K562 (cell line): ENCODE measurements around the gene NOL12. TPM values are rescaled to one million over a fixed set of nuclear protein-coding genes. Genes with fewer than 3 reads are reported as not detected.

ENCODE experiments used
- ATAC-seq: fragments of 200-7000 bp; cut with Tn5 transposase; 3 replicates; pipeline ENCODE4 v1.9.1; 2020; ENCODE audit warnings: moderate library complexity
- BruUV-seq: library from RNA; stranded (reverse); fragments of 400-500 nt; replicated peaks from 2 replicates; lab custom pipeline; 2021; lab: Mats Ljungman, UMichigan
- CTCF ChIA-PET: fragments of 300-600 bp; formaldehyde crosslinking; extraction: SDS; loops from one replicate; lab custom pipeline; 2021; ENCODE audit warnings: low intra/inter-chr PET ratio; lab: Yijun Ruan, JAX
- POLR2A ChIA-PET: fragments of 300-600, 350-650 bp; sonication (Branson Sonifier 250); formaldehyde crosslinking; extraction: SDS; loops from one replicate; lab custom pipeline; 2021; ENCODE audit warnings: antibody characterized with exemption, inconsistent platforms; lab: Yijun Ruan, JAX
- DNase-seq, 4 experiments: peaks; one replicate each; pipeline versions ENCODE4 v3.0.0 to v3.0.0-alpha.2; 2011 to 2018; ENCODE audit warnings: low spot score in 3 of 4, mixed read lengths in 3 of 4; ENCODE audit errors: extremely low read depth in 1 of 4
- FAIRE-seq: peaks from 2 replicates; lab custom pipeline; 2011; peaks lifted over from hg19 to GRCh38; lab: Jason Lieb, UNC
- H2AFZ ChIP-seq: 2 replicates; pipeline ENCODE4 v1.6.0; 2011; ENCODE audit warnings: low read depth, low read length, control low read depth, inconsistent platforms
- H3K27ac ChIP-seq: fragments of 200-600 bp; 3 replicates; pipeline ENCODE4 v1.8.0; 2011; ENCODE audit warnings: low read depth, mild to moderate bottlenecking, control low read depth, inconsistent platforms, low read length, moderate library complexity, mixed read lengths; ENCODE audit errors: extremely low read depth
- H3K27me3 ChIP-seq, 2 experiments: fragments of 300-600 bp in 1 of 2; 2 replicates in 1 of 2; 3 replicates in 1 of 2; pipeline versions ENCODE4 v1.6.0 to v1.8.0; 2011; ENCODE audit warnings: inconsistent platforms in 2 of 2, low read length in 2 of 2, mild to moderate bottlenecking in 1 of 2, mixed read lengths in 1 of 2, moderate library complexity in 1 of 2; ENCODE audit not compliant: control insufficient read depth in 2 of 2, insufficient read depth in 2 of 2
- H3K36me3 ChIP-seq: fragments of 300-600 bp; 3 replicates; pipeline ENCODE4 v1.8.0; 2011; ENCODE audit warnings: mild to moderate bottlenecking, low read length, inconsistent platforms; ENCODE audit not compliant: control insufficient read depth, insufficient read depth
- H3K4me1 ChIP-seq, 2 experiments: fragments of 200-600 bp in 1 of 2; replicated peaks in 1 of 2; 2 replicates in 1 of 2; 3 replicates in 1 of 2; pipeline versions ENCODE4 v1.5.1 to v1.8.0; 2011; ENCODE audit warnings: inconsistent platforms in 2 of 2, low read length in 2 of 2, mild to moderate bottlenecking in 1 of 2, mixed read lengths in 1 of 2, moderate library complexity in 1 of 2; ENCODE audit not compliant: control insufficient read depth in 2 of 2, insufficient read depth in 2 of 2
- H3K4me2 ChIP-seq: 2 replicates; pipeline ENCODE4 v1.6.1; 2011; ENCODE audit warnings: low read length, control low read depth, inconsistent platforms, mixed read lengths; ENCODE audit not compliant: insufficient read depth
- H3K4me3 ChIP-seq: fragments of 200-600 bp; sonication (generic), shearing (Covaris generic); 2 replicates; pipeline ENCODE4 v1.5.1; 2016; ENCODE audit warnings: control low read depth, inconsistent platforms
- H3K79me2 ChIP-seq: fragments of 200-600 bp; 3 replicates; pipeline ENCODE4 v1.8.0; 2011; ENCODE audit warnings: low read length, inconsistent platforms; ENCODE audit not compliant: control insufficient read depth, insufficient read depth
- H3K9ac ChIP-seq, 2 experiments: 2 replicates each; pipeline versions ENCODE4 v1.6.0 to v1.6.1; 2011; ENCODE audit warnings: low read depth in 2 of 2, low read length in 2 of 2, control low read depth in 1 of 2, inconsistent platforms in 1 of 2, mild to moderate bottlenecking in 1 of 2, mixed read lengths in 1 of 2; ENCODE audit not compliant: insufficient read depth in 1 of 2
- H3K9me1 ChIP-seq: one replicate; pipeline ENCODE4 v1.6.0; 2011; ENCODE audit warnings: inconsistent platforms, mild to moderate bottlenecking, low read length, moderate library complexity; ENCODE audit not compliant: control insufficient read depth, insufficient read depth
- H3K9me3 ChIP-seq: replicated peaks from 2 replicates; pipeline ENCODE4 v1.5.1; 2011; ENCODE audit warnings: low read depth, low read length, inconsistent platforms; ENCODE audit not compliant: control insufficient read depth, insufficient read depth
- H4K20me1 ChIP-seq: replicated peaks from 2 replicates; pipeline ENCODE4 v1.6.1; 2011; ENCODE audit warnings: low read length, inconsistent platforms, mixed read lengths; ENCODE audit not compliant: control insufficient read depth, insufficient read depth
- CBX5 ChIP-seq: IDR thresholded peaks from 2 replicates; pipeline ENCODE4 v1.6.1; 2014; ENCODE audit warnings: low read depth, borderline replicate concordance
- DEAF1 ChIP-seq: fragments of 450-650 bp; formaldehyde crosslinking; IDR thresholded peaks from 2 replicates; pipeline ENCODE4 v1.4.0; 2020; ENCODE audit warnings: mild to moderate bottlenecking, moderate library complexity
- HBP1 ChIP-seq: fragments of 450-650 bp; formaldehyde crosslinking; IDR thresholded peaks from 2 replicates; pipeline ENCODE4 v1.4.0; 2022; ENCODE audit warnings: missing genetic modification characterization
- HMGXB4 ChIP-seq: sonication (generic); formaldehyde crosslinking; IDR thresholded peaks from 2 replicates; pipeline ENCODE4 v1.8.1; 2023; ENCODE audit warnings: mild to moderate bottlenecking, missing genetic modification reagents
- PATZ1 ChIP-seq: fragments of 250-450 bp; sonication (Bioruptor Pico); IDR thresholded peaks from 2 replicates; pipeline ENCODE4 v1.5.0; 2020; ENCODE audit warnings: mild to moderate bottlenecking, borderline replicate concordance
- PREB ChIP-seq: sonication (generic); formaldehyde crosslinking; IDR thresholded peaks from 2 replicates; pipeline ENCODE4 v1.8.1; 2023; ENCODE audit warnings: mild to moderate bottlenecking, missing genetic modification reagents
- RAD21 ChIP-seq, 2 experiments: fragments of 250-450 bp in 1 of 2; fragments of 450-650 bp in 1 of 2; sonication (Bioruptor Pico) in 1 of 2; formaldehyde crosslinking in 1 of 2; IDR thresholded peaks in 1 of 2; conservative IDR thresholded peaks in 1 of 2; 2 replicates each; pipeline versions ENCODE4 v1.4.0 to v1.8.0; 2020 to 2022; ENCODE audit warnings: mild to moderate bottlenecking in 2 of 2, moderate library complexity in 1 of 2
- SNAPC5 ChIP-seq: fragments of 250-450 bp; sonication (Bioruptor Pico); IDR thresholded peaks from 2 replicates; pipeline ENCODE4 v1.8.0; 2021; ENCODE audit warnings: moderate library complexity, mild to moderate bottlenecking, inconsistent platforms
- ZBTB1 ChIP-seq: sonication (generic); formaldehyde crosslinking; IDR thresholded peaks from 2 replicates; pipeline ENCODE4 v1.8.1; 2023; ENCODE audit warnings: missing genetic modification reagents, low read depth, mild to moderate bottlenecking, borderline replicate concordance
- ZBTB26 ChIP-seq: fragments of 450-650 bp; formaldehyde crosslinking; IDR thresholded peaks from 2 replicates; pipeline ENCODE4 v1.4.0; 2022; ENCODE audit warnings: missing genetic modification characterization
- WGBS: fragments of 100-300 bp; shearing (Covaris generic); methylation state at CpG from one replicate; pipeline ENCODE4 v1.1.6; 2016; ENCODE audit warnings: low coverage, mixed read lengths; ENCODE audit not compliant: insufficient coverage; ENCODE audit errors: missing lambda C conversion rate; 5-methylcytosine and 5-hydroxymethylcytosine counted together
- in situ Hi-C: fragments of 300-500 bp; cut with MboI; formaldehyde crosslinking; loops from 4 replicates; pipeline ENCODE4 v1.15.0; 2018; ENCODE audit warnings: inconsistent platforms, mixed read lengths
- intact Hi-C: fragments of 100-400 bp; cut with micrococcal nuclease; formaldehyde crosslinking; loops from 2 replicates; pipeline ENCODE4 v1.14.2; 2022
- polyA plus RNA-seq, 8 experiments: library from polyadenylated mRNA; depleted of rRNA in 4 of 8; stranded (reverse) in 5 of 8; unstranded in 3 of 8; fragments of >200 nt; fragmentation: Nextera tagmentation in 2 of 8; fragmentation: Illumina TruSeq in 1 of 8; extraction: Ambion mirVana in 2 of 8; extraction: Trizol in 1 of 8; gene quantifications; 2 replicates each; pipeline versions ENCODE4 v1.2.1 to v1.2.3, GENCODE V29; 2011 to 2014; ENCODE audit warnings: inconsistent platforms in 1 of 8, missing spikeins in 1 of 8
- total RNA-seq, 7 experiments: library from RNA; depleted of rRNA in 6 of 7; stranded (reverse); fragments of >200 nt in 6 of 7; fragmentation: Illumina TruSeq in 2 of 7; extraction: Trizol in 2 of 7; gene quantifications; 2 replicates each; pipeline versions ENCODE4 v1.2.1 to v1.2.3, GENCODE V29; 2011 to 2021; ENCODE audit warnings: low replicate concordance in 1 of 7

The NOL12 gene
- total and polyA plus RNA-seq, 9 of the 15 experiments (the other 6 are each of a cell fraction or from before 2014, with no cell fraction given) = 2.8 to 40.9 (median 28.5) TPM

- H2AFZ ChIP-seq = peak overlapping the region; percentile 80
- ATAC-seq (peak; percentile 76), DNase-seq (peak; percentile 67 to 87 (median 71)), FAIRE-seq (peak; percentile 83)
- in situ Hi-C loops (no loop called here), intact Hi-C loops (loop anchor here (1.0 kb wide), 2 partner anchors 20 to 38 kb away; no protein-coding TSS in a partner anchor)
- POLR2A ChIA-PET = interaction anchor here (0.6 to 1.4 kb wide), 6 partner anchors 24 to 230 kb away, joined by 3 to 6 read pairs (median 3); no protein-coding TSS in a partner anchor
- H4K20me1 ChIP-seq = no peaks in the 10 kb centered on the region
- WGBS = 21% methylated on average over 5 of the region's 6 CpGs
- H3K9ac ChIP-seq = peak overlapping the region in 1 of 2 experiments; percentile 80; a peak in 2 of 4 replicates
- no peaks in the 10 kb centered on the region for H3K9me1 ChIP-seq
- H3K36me3 ChIP-seq = peaks cover 5% of the 10 kb centered on the region; the same call in 1 of the 3 replicates
- H3K4me3 ChIP-seq = no peak overlapping the region
- no TSS peak for BruUV-seq
- H3K9me3 ChIP-seq = no peaks in the 10 kb centered on the region
- no peaks in the 10 kb centered on the region for H3K27me3 ChIP-seq
- H3K79me2 ChIP-seq = peaks cover 13% of the 10 kb centered on the region
- H3K27ac ChIP-seq = no peak overlapping the region; the same call in 2 of the 3 replicates
- CTCF ChIA-PET = interaction anchor here (1.0 to 1.7 kb wide), 5 partner anchors 20 to 58 kb away, joined by 3 to 9 read pairs (median 5); no protein-coding TSS in a partner anchor
- peaks cover 7 to 33% of the 10 kb centered on the region in 2 experiments; a peak in 4 of 5 replicates for H3K4me1 ChIP-seq
- peak overlapping the region; percentile 24; the same call in 1 of the 2 replicates for H3K4me2 ChIP-seq
- TF ChIP-seq ZBTB26 (no peak), ZBTB1 (CRISPR knock-in tag) (no peak), DEAF1 (CRISPR knock-in tag) (peak; percentile 51; the same call in 1 of the 2 replicates), PREB (CRISPR knock-in tag) (no peak), HMGXB4 (CRISPR knock-in tag) (no peak), SNAPC5 (CRISPR knock-in tag) (no peak), CBX5 (no peak), RAD21 (CRISPR knock-in tag; conservative IDR thresholded peaks at IDR 0.05 in 1 of 2, IDR thresholded peaks at IDR 0.05 in 1 of 2) (peak; percentile 69 to 92), PATZ1 (no peak), HBP1 (CRISPR knock-in tag) (no peak)
Measured at GRCh38 chr22:37681556-37682049, 4.5 kb upstream of the NOL12 start.
